MCF 10A (cell line): ENCODE results near the gene HLX. TPM values are rescaled to one million over a fixed set of nuclear protein-coding genes. Genes with fewer than 3 reads are reported as not detected.
A peak's percentile ranks its signal among the peaks of the same experiment; 100 is the strongest.

Experiments used
- BruUV-seq: library from RNA; stranded (reverse); fragments of 400-500 nt; replicated peaks from 2 replicates; lab custom pipeline; 2021; lab: Mats Ljungman, UMichigan
- CTCF ChIA-PET: fragments of 300-600 bp; sonication (Branson Sonifier 250); formaldehyde crosslinking; extraction: SDS; loops from one replicate; lab custom pipeline; 2021; ENCODE audit warnings: antibody characterized with exemption, inconsistent platforms; lab: Yijun Ruan, JAX
- POLR2A ChIA-PET: fragments of 300-600, 350-650 bp; sonication (Branson Sonifier 250); formaldehyde crosslinking; extraction: SDS; loops from one replicate; lab custom pipeline; 2020; ENCODE audit warnings: antibody characterized with exemption, inconsistent platforms; lab: Yijun Ruan, JAX
- DNase-seq: peaks from one replicate; pipeline ENCODE4 v3.0.0-alpha.2; 2018; ENCODE audit not compliant: unreplicated experiment
- H3K27ac Mint-ChIP-seq: one replicate; pipeline ENCODE4 v1.8.0; 2022; ENCODE audit warnings: mild to moderate bottlenecking, low read depth, mixed read lengths; ENCODE audit not compliant: unreplicated experiment
- H3K27me3 Mint-ChIP-seq: one replicate; pipeline ENCODE4 v1.8.0; 2022; ENCODE audit warnings: mixed read lengths; ENCODE audit not compliant: insufficient read depth, unreplicated experiment
- H3K36me3 Mint-ChIP-seq: one replicate; pipeline ENCODE4 v1.8.0; 2022; ENCODE audit warnings: mild to moderate bottlenecking, moderate library complexity, mixed read lengths; ENCODE audit not compliant: insufficient read depth, unreplicated experiment
- H3K4me1 Mint-ChIP-seq: one replicate; pipeline ENCODE4 v1.8.0; 2022; ENCODE audit warnings: mixed read lengths; ENCODE audit not compliant: insufficient read depth, unreplicated experiment
- H3K4me3 Mint-ChIP-seq: one replicate; pipeline ENCODE4 v1.8.0; 2022; ENCODE audit warnings: mild to moderate bottlenecking, moderate library complexity, mixed read lengths; ENCODE audit not compliant: unreplicated experiment
- H3K9me3 Mint-ChIP-seq: one replicate; pipeline ENCODE4 v1.8.0; 2022; ENCODE audit warnings: mixed read lengths; ENCODE audit not compliant: unreplicated experiment
- CTCF ChIP-seq: fragments of 200-600 bp; IDR thresholded peaks from one replicate; pipeline ENCODE4 v1.8.0; 2022; ENCODE audit warnings: antibody characterized with exemption, mild to moderate bottlenecking; ENCODE audit not compliant: unreplicated experiment
- intact Hi-C: fragments of 100-400 bp; cut with micrococcal nuclease; formaldehyde crosslinking; loops from 2 replicates; pipeline ENCODE4 v1.14.1; 2022
- total RNA-seq: library from RNA; stranded (reverse); gene quantifications from 2 replicates; pipeline ENCODE4 v1.2.3, GENCODE V29; 2022

HLX gene
- total RNA-seq, 1 experiment from 2014 or later = 2.3 TPM

- no peaks in the 10 kb centered on the region for H3K9me3 Mint-ChIP-seq
- intact Hi-C loops = no loop called here
- no peak for DNase-seq
- no peak for TF ChIP-seq CTCF
- POLR2A ChIA-PET = interaction anchor here (0.6 kb wide), 2 partner anchors 44 to 1014 kb away, joined by 3 read pairs; no protein-coding TSS in a partner anchor
- H3K27me3 Mint-ChIP-seq = no peaks in the 10 kb centered on the region
- H3K27ac Mint-ChIP-seq = no peak overlapping the region
- CTCF ChIA-PET = interaction anchor here (1.2 kb wide), 1 partner anchor 11 kb away, joined by 4 read pairs; no protein-coding TSS in a partner anchor
- no peak overlapping the region for H3K4me3 Mint-ChIP-seq
- BruUV-seq = no TSS peak
- H3K4me1 Mint-ChIP-seq = no peaks in the 10 kb centered on the region
- no peaks in the 10 kb centered on the region for H3K36me3 Mint-ChIP-seq
Observed at GRCh38 chr1:220839474-220839873, 39.8 kb upstream of the HLX start.

GRCh38 chr1:220841293-220841692 is 38.0 kb upstream of the HLX start:
- Mint-ChIP-seq H3K9me3 (no peaks in the 10 kb centered on the region), H3K36me3 (no peaks in the 10 kb centered on the region), H3K27me3 (no peaks in the 10 kb centered on the region), H3K4me3 (no peak overlapping the region), H3K27ac (no peak overlapping the region), H3K4me1 (no peaks in the 10 kb centered on the region)
- intact Hi-C loops = no loop called here
- BruUV-seq = no TSS peak
- CTCF ChIA-PET = interaction anchor here (1.1 kb wide), 1 partner anchor 25 kb away, joined by 3 read pairs; no protein-coding TSS in a partner anchor
- peak; percentile 10 for TF ChIP-seq CTCF
- POLR2A ChIA-PET = no interaction called here
- no peak for DNase-seq

- POLR2A ChIA-PET = no interaction called here
- no peak for TF ChIP-seq CTCF
- CTCF ChIA-PET = no interaction called here
- Mint-ChIP-seq H3K4me3 (no peak overlapping the region), H3K36me3 (no peaks in the 10 kb centered on the region), H3K27me3 (no peaks in the 10 kb centered on the region), H3K4me1 (no peaks in the 10 kb centered on the region), H3K27ac (no peak overlapping the region), H3K9me3 (no peaks in the 10 kb centered on the region)
- no TSS peak for BruUV-seq
- no peak for DNase-seq
- intact Hi-C loops = no loop called here
Observed at GRCh38 chr1:220843481-220844011, 35.7 kb upstream of the HLX start.

GRCh38 chr1:220852408-220852807 is 26.8 kb upstream of the HLX start:
- peaks cover 19% of the 10 kb centered on the region for H3K9me3 Mint-ChIP-seq

More at GRCh38 chr1:220852408-220852807, 26.8 kb upstream of the HLX start:
- CTCF ChIA-PET = interaction anchor here (0.6 to 1.2 kb wide), 3 partner anchors 15 to 510 kb away, joined by 3 read pairs; no protein-coding TSS in a partner anchor
- Mint-ChIP-seq H3K36me3 (no peaks in the 10 kb centered on the region), H3K4me1 (no peaks in the 10 kb centered on the region), H3K27me3 (no peaks in the 10 kb centered on the region), H3K4me3 (no peak overlapping the region), H3K27ac (no peak overlapping the region)
- POLR2A ChIA-PET = interaction anchor here (0.5 kb wide), 1 partner anchor 64 kb away, joined by 3 read pairs; no protein-coding TSS in a partner anchor
- no peak for DNase-seq
- intact Hi-C loops = no loop called here
- BruUV-seq = no TSS peak
- no peak for TF ChIP-seq CTCF
